ENCODE results near the gene TMEM9. TPM values are rescaled to one million over a fixed set of nuclear protein-coding genes. Genes with fewer than 3 reads are reported as not detected.
A peak's percentile ranks its signal among the peaks of the same experiment; 100 is the strongest.

TMEM9 gene
- total RNA-seq, 1 experiment from 2014 or later = 69.7 TPM

DNA sequence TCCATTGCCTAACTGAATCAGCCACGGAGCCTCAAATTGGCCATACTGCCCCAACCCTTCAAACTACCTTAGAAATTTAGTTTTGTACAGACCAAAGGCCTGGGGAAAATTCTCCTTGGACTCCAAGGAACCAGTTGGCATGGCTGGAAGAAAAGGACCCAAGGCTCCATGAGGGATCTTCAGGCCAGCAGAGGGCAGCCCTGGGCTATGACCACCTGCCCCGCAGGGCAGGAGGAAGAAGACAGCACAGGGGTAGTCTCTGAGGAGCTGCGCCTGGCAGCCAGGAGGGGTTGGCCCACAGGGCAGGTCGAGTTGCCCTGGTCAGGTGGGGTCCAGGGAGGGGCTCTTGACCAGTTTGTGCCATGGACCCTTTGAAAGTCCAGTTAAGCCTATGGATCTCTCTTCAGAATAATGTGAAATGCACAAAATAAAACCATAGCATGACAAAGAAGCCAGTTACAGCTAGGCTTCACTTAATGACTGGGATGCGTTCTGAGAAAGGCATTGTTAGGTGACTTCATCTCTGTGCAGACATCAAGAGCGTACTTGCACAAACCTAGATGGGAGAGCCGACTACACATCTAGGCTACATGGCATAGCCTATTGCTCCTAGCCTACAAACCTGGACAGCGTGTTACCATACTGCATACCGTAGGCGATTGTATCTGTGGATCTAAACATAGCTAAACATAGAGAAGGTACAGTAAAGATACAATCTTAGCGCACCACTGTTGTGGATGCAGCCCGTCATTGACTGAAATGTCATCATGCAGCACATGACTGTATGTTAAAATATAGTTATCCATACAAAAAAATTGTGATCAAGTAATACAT, 68.2 kb downstream of the TMEM9 start:
- TF ChIP-seq EZH2 (IDR thresholded peaks at IDR 0.05; ENCODE audit: borderline replicate concordance, low read depth, low read length, poor library complexity, severe bottlenecking) = no peak
- TF ChIP-seq CTCF (conservative IDR thresholded peaks at IDR 0.05; ENCODE audit: low read depth, low read length) = peak; percentile 55
- CTCF ChIA-PET = interaction anchor here (0.8 kb wide), 1 partner anchor 28 kb away, joined by 4 read pairs; no protein-coding TSS in a partner anchor
- H3K9me3 ChIP-seq (ENCODE audit: low read depth, low read length, poor library complexity, severe bottlenecking) = no peaks in the 10 kb centered on the region
- POLR2A ChIA-PET (ENCODE audit: low non-redundant PET) = no interaction called here
- intact Hi-C loops (cut with micrococcal nuclease; ENCODE audit: unreplicated experiment) = loop anchor here (1.0 kb wide), 1 partner anchor 28 kb away; no protein-coding TSS in a partner anchor
- no peaks in the 10 kb centered on the region for H3K4me1 ChIP-seq (ENCODE audit: insufficient read depth, low read length, poor library complexity, severe bottlenecking)
- no peak overlapping the region for H3K27ac ChIP-seq (ENCODE audit: low read depth, low read length, poor library complexity, severe bottlenecking)
- no peaks in the 10 kb centered on the region for H3K36me3 ChIP-seq (ENCODE audit: insufficient read depth, low read length, poor library complexity, severe bottlenecking)
- no peak overlapping the region for H3K4me3 ChIP-seq (ENCODE audit: low read depth, low read length, poor library complexity, severe bottlenecking)
- peak; percentile 48 for DNase-seq (ENCODE audit: low spot score)
- H3K27me3 ChIP-seq (replicated peaks; ENCODE audit: insufficient read depth, low read depth, low read length, poor library complexity) = no peaks in the 10 kb centered on the region
- no TSS peak for BruUV-seq (replicated peaks)

Other genes with a start within 250 kb of the TMEM9 start
- 0.60 and 1.5 TPM in 2 replicates for gene KIF21B, start 130.8 kb downstream of the TMEM9 start, total RNA-seq (2021)
- gene CACNA1S, start 42.0 kb downstream of the TMEM9 start, total RNA-seq (2021) = not detected in 2 replicates
- gene ASCL5, start 27.3 kb downstream of the TMEM9 start, total RNA-seq (2021) = 0.22 TPM in 1 of 2 replicates, not detected in the other
- 1.0 and 1.2 TPM in 2 replicates for gene IGFN1, start 36.4 kb upstream of the TMEM9 start, total RNA-seq (2021)
- 492 and 535 TPM in 2 replicates for gene PKP1, start 129.0 kb upstream of the TMEM9 start, total RNA-seq (2021)
- 0.90 and 2.3 TPM in 2 replicates for gene TNNT2, start 223.2 kb upstream of the TMEM9 start, total RNA-seq (2021)
- gene LAD1, start 244.8 kb upstream of the TMEM9 start, total RNA-seq (2021) = not detected in 2 replicates

All from A673 (cell line).